ENCODE data around the gene MLN. TPM values are rescaled to one million over a fixed set of nuclear protein-coding genes. Genes with fewer than 3 reads are reported as not detected.

Gene MLN
- total and polyA plus RNA-seq, 7 donors = not detected

DNA sequence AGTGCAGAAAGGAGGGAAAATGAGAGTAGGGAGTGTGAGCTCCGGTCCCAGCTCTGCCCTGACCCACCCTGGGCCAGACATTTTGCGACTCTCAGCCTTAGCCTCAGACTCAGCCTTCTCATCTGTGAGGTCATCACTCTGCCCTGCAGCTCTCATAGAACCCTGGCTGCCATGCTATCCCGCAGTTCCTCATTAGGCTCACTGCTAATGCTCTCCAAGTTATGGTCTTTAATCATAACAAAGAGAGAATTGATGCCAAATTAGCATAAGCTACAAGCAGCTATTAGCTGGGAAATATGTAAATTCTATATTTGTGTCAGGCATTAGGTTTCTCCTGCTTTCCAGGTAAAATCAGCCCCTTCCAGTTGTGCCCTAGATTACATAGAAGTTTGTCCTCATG, 46.5 kb upstream of the MLN start:
- intact Hi-C loops (cut with DNase I) = no loop called here
- Histone ChIP-seq H3K4me3 (no peak overlapping the region), H3K9me3 (no peaks in the 10 kb centered on the region), H3K4me1 (no peaks in the 10 kb centered on the region), H3K36me3 (ENCODE audit: insufficient read depth in 1 of 2, low read depth in 1 of 2) (no peaks in the 10 kb centered on the region), H3K27ac (no peak overlapping the region), H3K27me3 (ENCODE audit: insufficient read depth in 3 of 3, low read length in 2 of 3) (no peaks in the 10 kb centered on the region)
- no peak for TF ChIP-seq CTCF (IDR thresholded peaks at IDR 0.05)
- 64 to 69% (median 65%) methylated on average over 3 of the region's 3 CpGs for WGBS, 3 donors
- ATAC-seq = no peak
- no peak for DNase-seq

- no peak for TF ChIP-seq CTCF (IDR thresholded peaks at IDR 0.05)
- no peak overlapping the region for H3K4me3 ChIP-seq
- no peak for ATAC-seq
- intact Hi-C loops (cut with DNase I) = no loop called here
- H3K27ac ChIP-seq = no peak overlapping the region
- no peak for DNase-seq
- no peaks in the 10 kb centered on the region for H3K9me3 ChIP-seq
- no peaks in the 10 kb centered on the region for H3K36me3 ChIP-seq (ENCODE audit: insufficient read depth in 1 of 2, low read depth in 1 of 2)
- WGBS, 3 donors = 86 to 93% (median 89%) methylated on average over 9 of the region's 9 CpGs
- H3K4me1 ChIP-seq = no peaks in the 10 kb centered on the region
- no peaks in the 10 kb centered on the region for H3K27me3 ChIP-seq (ENCODE audit: insufficient read depth in 3 of 3, low read length in 2 of 3)
These were observed 45.8 kb upstream of the MLN start for GRCh38 chr6:33849500-33850075.

GRCh38 chr6:33848484-33848883, 44.7 kb upstream of the MLN start:
- Histone ChIP-seq H3K36me3 (ENCODE audit: insufficient read depth in 1 of 2, low read depth in 1 of 2) (no peaks in the 10 kb centered on the region), H3K4me1 (no peaks in the 10 kb centered on the region), H3K27me3 (ENCODE audit: insufficient read depth in 3 of 3, low read length in 2 of 3) (no peaks in the 10 kb centered on the region), H3K4me3 (no peak overlapping the region), H3K27ac (no peak overlapping the region), H3K9me3 (no peaks in the 10 kb centered on the region)
- intact Hi-C loops (cut with DNase I) = no loop called here
- 67 to 74% (median 72%) methylated on average over 3 of the region's 3 CpGs for WGBS, 3 donors
- no peak for TF ChIP-seq CTCF (IDR thresholded peaks at IDR 0.05)
- ATAC-seq = no peak
- DNase-seq = no peak

- 71 to 90% (median 87%) methylated on average over 1 of the region's 1 CpG for WGBS, 3 donors
- intact Hi-C loops (cut with DNase I) = no loop called here
- Histone ChIP-seq H3K36me3 (ENCODE audit: insufficient read depth in 1 of 2, low read depth in 1 of 2) (no peaks in the 10 kb centered on the region), H3K9me3 (no peaks in the 10 kb centered on the region), H3K4me1 (no peaks in the 10 kb centered on the region), H3K27me3 (ENCODE audit: insufficient read depth in 3 of 3, low read length in 2 of 3) (no peaks in the 10 kb centered on the region), H3K27ac (no peak overlapping the region), H3K4me3 (no peak overlapping the region)
- no peak for DNase-seq
- TF ChIP-seq CTCF (IDR thresholded peaks at IDR 0.05) = no peak
- no peak for ATAC-seq
These were observed 44.1 kb upstream of the MLN start for GRCh38 chr6:33847867-33848266.

GRCh38 chr6:33847078-33847477, 43.3 kb upstream of the MLN start:
- no peak overlapping the region for H3K4me3 ChIP-seq
- H3K4me1 ChIP-seq = no peaks in the 10 kb centered on the region
- H3K36me3 ChIP-seq (ENCODE audit: insufficient read depth in 1 of 2, low read depth in 1 of 2) = no peaks in the 10 kb centered on the region
- H3K27me3 ChIP-seq (ENCODE audit: insufficient read depth in 3 of 3, low read length in 2 of 3) = no peaks in the 10 kb centered on the region
- no peak for ATAC-seq
- no peaks in the 10 kb centered on the region for H3K9me3 ChIP-seq
- WGBS, 3 donors = 81 to 95% (median 91%) methylated on average over 6 of the region's 6 CpGs
- no peak for TF ChIP-seq CTCF (IDR thresholded peaks at IDR 0.05)
- no peak for DNase-seq
- H3K27ac ChIP-seq = no peak overlapping the region
- intact Hi-C loops (cut with DNase I) = no loop called here

Measured in psoas muscle (tissue), 8 donors.